Measurements from ENCODE around the gene OGA.

- TF ChIP-seq POLR2A (IDR thresholded peaks at IDR 0.05; ENCODE audit: low read depth, low read length) (no peak), TAF1 (IDR thresholded peaks at IDR 0.05; ENCODE audit: low read depth, low read length) (no peak), POLR2AphosphoS5 (IDR thresholded peaks at IDR 0.05; ENCODE audit: low read depth, low read length) (no peak), SPI1 (IDR thresholded peaks at IDR 0.05; ENCODE audit: low read depth, low read length) (no peak), POU2F2 (IDR thresholded peaks at IDR 0.05; ENCODE audit: low read depth, low read length) (no peak)
These were observed 51.9 kb downstream of the OGA start for GRCh38 chr10:101766306-101766705.

All from GM12891 (cell line).